ENCODE results near the gene RASSF9.

The RASSF9 gene

GRCh38 chr12:85782711-85783110, 53.5 kb downstream of the RASSF9 start:
- TF ChIP-seq, protein P1, sequence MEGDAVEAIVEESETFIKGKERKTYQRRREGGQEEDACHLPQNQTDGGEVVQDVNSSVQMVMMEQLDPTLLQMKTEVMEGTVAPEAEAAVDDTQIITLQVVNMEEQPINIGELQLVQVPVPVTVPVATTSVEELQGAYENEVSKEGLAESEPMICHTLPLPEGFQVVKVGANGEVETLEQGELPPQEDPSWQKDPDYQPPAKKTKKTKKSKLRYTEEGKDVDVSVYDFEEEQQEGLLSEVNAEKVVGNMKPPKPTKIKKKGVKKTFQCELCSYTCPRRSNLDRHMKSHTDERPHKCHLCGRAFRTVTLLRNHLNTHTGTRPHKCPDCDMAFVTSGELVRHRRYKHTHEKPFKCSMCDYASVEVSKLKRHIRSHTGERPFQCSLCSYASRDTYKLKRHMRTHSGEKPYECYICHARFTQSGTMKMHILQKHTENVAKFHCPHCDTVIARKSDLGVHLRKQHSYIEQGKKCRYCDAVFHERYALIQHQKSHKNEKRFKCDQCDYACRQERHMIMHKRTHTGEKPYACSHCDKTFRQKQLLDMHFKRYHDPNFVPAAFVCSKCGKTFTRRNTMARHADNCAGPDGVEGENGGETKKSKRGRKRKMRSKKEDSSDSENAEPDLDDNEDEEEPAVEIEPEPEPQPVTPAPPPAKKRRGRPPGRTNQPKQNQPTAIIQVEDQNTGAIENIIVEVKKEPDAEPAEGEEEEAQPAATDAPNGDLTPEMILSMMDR (conservative IDR thresholded peaks at IDR 0.05), result no peak
- TF ChIP-seq ZFX (IDR thresholded peaks at IDR 0.05), result no peak
- no peak overlapping the region for H3K27ac ChIP-seq

- TF ChIP-seq, protein P1 (conservative IDR thresholded peaks at IDR 0.05), result no peak
- TF ChIP-seq ZFX (IDR thresholded peaks at IDR 0.05), result no peak
Observed at GRCh38 chr12:85781766-85782165, 54.4 kb downstream of the RASSF9 start.

DNA sequence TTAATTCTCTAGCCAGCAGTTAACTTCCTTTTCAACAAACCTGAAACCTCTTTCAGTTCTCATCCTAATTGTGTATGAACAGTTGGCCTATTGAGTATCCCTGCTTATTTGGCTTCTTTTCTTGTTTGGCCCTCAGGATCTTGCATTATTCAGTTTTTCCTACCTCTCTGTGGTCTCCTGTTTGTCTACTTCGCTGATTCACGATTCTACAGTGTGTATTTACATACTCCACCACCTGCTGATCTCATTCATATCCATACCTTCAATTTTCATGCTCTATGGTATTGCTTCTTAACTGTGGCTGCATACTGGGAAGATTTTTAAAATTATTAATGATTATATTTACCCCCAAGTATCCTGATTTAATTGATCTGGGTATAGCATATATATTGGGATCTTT, 56.4 kb downstream of the RASSF9 start:
- TF ChIP-seq, protein P1 (conservative IDR thresholded peaks at IDR 0.05), result no peak
- no peak for TF ChIP-seq ZFX (IDR thresholded peaks at IDR 0.05)
- H3K27ac ChIP-seq, result no peak overlapping the region

More at GRCh38 chr12:85781766-85782165, 54.4 kb downstream of the RASSF9 start:
- no peak overlapping the region for H3K27ac ChIP-seq

DNA sequence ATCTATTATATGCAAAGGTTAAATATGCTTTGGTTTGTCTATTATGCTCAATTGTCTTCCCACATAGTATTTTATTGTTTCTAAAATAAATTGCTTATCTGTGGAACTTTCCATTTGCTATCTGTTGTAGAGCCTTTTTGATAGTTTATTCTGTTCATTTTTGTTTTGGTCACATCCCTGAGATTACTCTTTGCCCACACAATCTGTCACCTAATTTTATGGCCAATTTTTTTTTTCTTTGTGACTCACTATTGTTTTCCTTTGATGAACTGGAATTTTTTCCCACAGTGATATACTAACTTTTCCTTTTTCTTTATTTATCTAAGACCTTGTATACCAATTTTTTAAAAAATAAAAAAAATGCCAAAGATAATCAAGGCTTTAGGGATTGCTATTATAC, 61.1 kb downstream of the RASSF9 start:
- H3K27ac ChIP-seq, result no peak overlapping the region
- TF ChIP-seq, protein P1 (conservative IDR thresholded peaks at IDR 0.05), result no peak
- no peak for TF ChIP-seq ZFX (IDR thresholded peaks at IDR 0.05)

GRCh38 chr12:85765453-85765869, 70.7 kb downstream of the RASSF9 start:
- H3K27ac ChIP-seq, result no peak overlapping the region
- no peak for TF ChIP-seq ZFX (IDR thresholded peaks at IDR 0.05)
- TF ChIP-seq, protein P1 (conservative IDR thresholded peaks at IDR 0.05), result no peak

- TF ChIP-seq, protein P1 (conservative IDR thresholded peaks at IDR 0.05), result no peak
- TF ChIP-seq ZFX (IDR thresholded peaks at IDR 0.05), result no peak
- no peak overlapping the region for H3K27ac ChIP-seq
Observed at GRCh38 chr12:85759623-85760022, 76.6 kb downstream of the RASSF9 start.

GRCh38 chr12:85759091-85759490, 77.1 kb downstream of the RASSF9 start:
- no peak overlapping the region for H3K27ac ChIP-seq
- TF ChIP-seq ZFX (IDR thresholded peaks at IDR 0.05), result no peak
- TF ChIP-seq, protein P1 (conservative IDR thresholded peaks at IDR 0.05), result no peak

Measured in C4-2B (cell line).